IMR-90 (cell line): Measurements from ENCODE around the gene CNGA1. TPM values are rescaled to one million over a fixed set of nuclear protein-coding genes. Genes with fewer than 3 reads are reported as not detected.

Experiments
- ATAC-seq: fragments of 200-7000 bp; cut with Tn5 transposase; 2 replicates; pipeline ENCODE4 v1.9.1; 2020; ENCODE audit warnings: low read depth, mild to moderate bottlenecking, moderate library complexity
- BruUV-seq: library from RNA; stranded (reverse); fragments of 400-500 nt; replicated peaks from 2 replicates; lab custom pipeline; 2021; lab: Mats Ljungman, UMichigan
- CTCF ChIA-PET: fragments of 300-600 bp; formaldehyde crosslinking; extraction: SDS; loops from one replicate; lab custom pipeline; 2021; ENCODE audit warnings: antibody characterized with exemption; lab: Yijun Ruan, JAX
- POLR2A ChIA-PET: fragments of 300-600 bp; sonication (Branson Sonifier 250); formaldehyde crosslinking; loops from one replicate; lab custom pipeline; 2022; ENCODE audit warnings: antibody characterized with exemption; ENCODE audit not compliant: unreplicated experiment; lab: Charles Lee
- DNase-seq: peaks from one replicate; pipeline ENCODE4 v3.0.0; 2013
- H2AFZ ChIP-seq: replicated peaks from 2 replicates; pipeline ENCODE3; 2013; ENCODE audit warnings: low read length, mild to moderate bottlenecking; ENCODE audit not compliant: poor library complexity
- H2AK5ac ChIP-seq: 2 replicates; pipeline ENCODE4 v1.6.1; 2013; ENCODE audit warnings: low read depth, low read length, inconsistent platforms
- H2AK9ac ChIP-seq: replicated peaks from 2 replicates; pipeline ENCODE3; 2013; ENCODE audit warnings: mild to moderate bottlenecking, low read depth, low read length, moderate library complexity; ENCODE audit not compliant: poor library complexity
- H2BK120ac ChIP-seq: 2 replicates; pipeline ENCODE4 v1.6.1; 2013; ENCODE audit warnings: low read depth, low read length, inconsistent platforms
- H2BK15ac ChIP-seq: 3 replicates; pipeline ENCODE4 v1.6.1; 2013; ENCODE audit warnings: low read depth, low read length, inconsistent platforms
- H2BK20ac ChIP-seq: 2 replicates; pipeline ENCODE4 v1.6.1; 2013; ENCODE audit warnings: low read depth, mild to moderate bottlenecking, inconsistent platforms, low read length, moderate library complexity
- H2BK5ac ChIP-seq: 2 replicates; pipeline ENCODE4 v1.6.1; 2013; ENCODE audit warnings: mild to moderate bottlenecking, low read depth, low read length, inconsistent platforms; ENCODE audit not compliant: poor library complexity, severe bottlenecking
- H3K14ac ChIP-seq: replicated peaks from 2 replicates; pipeline ENCODE4 v1.6.1; 2013; ENCODE audit warnings: low read depth, low read length, inconsistent platforms
- H3K18ac ChIP-seq: 2 replicates; pipeline ENCODE4 v1.6.1; 2013; ENCODE audit warnings: low read depth, low read length, control low read depth
- H3K23ac ChIP-seq: 2 replicates; pipeline ENCODE4 v1.6.1; 2013; ENCODE audit warnings: low read depth, low read length, inconsistent platforms
- H3K27ac ChIP-seq: 2 replicates; pipeline ENCODE4 v1.5.1; 2013; ENCODE audit warnings: mild to moderate bottlenecking, control low read depth, low read length; ENCODE audit not compliant: insufficient read depth
- H3K27me3 ChIP-seq: 2 replicates; pipeline ENCODE4 v1.6.1; 2013; ENCODE audit warnings: low read length; ENCODE audit not compliant: control insufficient read depth, insufficient read depth
- H3K36me3 ChIP-seq: 2 replicates; pipeline ENCODE4 v1.6.1; 2013; ENCODE audit warnings: low read length, mixed read lengths; ENCODE audit not compliant: control insufficient read depth, insufficient read depth
- H3K4ac ChIP-seq: 2 replicates; pipeline ENCODE4 v1.6.1; 2013; ENCODE audit warnings: low read depth, low read length, inconsistent platforms
- H3K4me1 ChIP-seq: 2 replicates; pipeline ENCODE4 v1.6.1; 2013; ENCODE audit warnings: low read length, mixed read lengths; ENCODE audit not compliant: control insufficient read depth, insufficient read depth
- H3K4me2 ChIP-seq: 2 replicates; pipeline ENCODE4 v1.6.1; 2013; ENCODE audit warnings: low read depth, mild to moderate bottlenecking, control low read depth, low read length, moderate library complexity
- H3K4me3 ChIP-seq: 2 replicates; pipeline ENCODE4 v1.5.1; 2013; ENCODE audit warnings: low read depth, mild to moderate bottlenecking, control low read depth, low read length, moderate library complexity; ENCODE audit not compliant: insufficient read depth
- H3K56ac ChIP-seq: 2 replicates; pipeline ENCODE4 v1.6.1; 2013; ENCODE audit warnings: low read length, inconsistent platforms; ENCODE audit not compliant: insufficient read depth; ENCODE audit errors: extremely low read depth
- H3K79me1 ChIP-seq, 2 experiments: 2 replicates each; pipeline ENCODE4 v1.6.1; 2013; ENCODE audit warnings: low read length in 2 of 2, inconsistent platforms in 1 of 2, low read depth in 1 of 2
- H3K9ac ChIP-seq: 2 replicates; pipeline ENCODE4 v1.6.1; 2013; ENCODE audit warnings: low read depth, low read length, control low read depth
- H3K9me1 ChIP-seq: 2 replicates; pipeline ENCODE4 v1.6.1; 2013; ENCODE audit warnings: low read length, inconsistent platforms; ENCODE audit not compliant: insufficient read depth
- H3K9me3 ChIP-seq: 2 replicates; pipeline ENCODE4 v1.6.1; 2013; ENCODE audit warnings: low read length; ENCODE audit not compliant: control insufficient read depth, insufficient read depth
- H4K20me1 ChIP-seq: 2 replicates; pipeline ENCODE4 v1.6.1; 2013; ENCODE audit warnings: low read length, inconsistent platforms; ENCODE audit not compliant: insufficient read depth
- H4K5ac ChIP-seq: 2 replicates; pipeline ENCODE4 v1.6.1; 2013; ENCODE audit warnings: mild to moderate bottlenecking, low read depth, low read length, control low read depth
- H4K8ac ChIP-seq, 2 experiments: 2 replicates each; pipeline ENCODE4 v1.6.1; 2013; ENCODE audit warnings: low read depth in 2 of 2, low read length in 2 of 2, control low read depth in 1 of 2, inconsistent platforms in 1 of 2
- H4K91ac ChIP-seq: 2 replicates; pipeline ENCODE4 v1.6.1; 2013; ENCODE audit warnings: low read depth, low read length, inconsistent platforms; ENCODE audit not compliant: insufficient read depth
- BHLHE40 ChIP-seq: fragments of 150-350 bp; IDR thresholded peaks from 2 replicates; pipeline ENCODE4 v1.6.1; 2016; ENCODE audit warnings: mild to moderate bottlenecking, low read depth, low read length
- CEBPB ChIP-seq: IDR thresholded peaks from 2 replicates; pipeline ENCODE4 v1.6.1; 2012; ENCODE audit warnings: low read depth, low read length, improper control_type of control experiment
- CHD1 ChIP-seq: IDR thresholded peaks from 2 replicates; pipeline ENCODE4 v1.6.1; 2012; ENCODE audit warnings: low read depth, low read length, improper control_type of control experiment
- ELK1 ChIP-seq: fragments of 150-350 bp; IDR thresholded peaks from 2 replicates; pipeline ENCODE4 v1.6.1; 2016; ENCODE audit warnings: low read depth, mild to moderate bottlenecking, low read length, moderate library complexity, borderline replicate concordance
- FOS ChIP-seq: fragments of 150-350 bp; IDR thresholded peaks from 2 replicates; pipeline ENCODE4 v1.6.1; 2016; ENCODE audit warnings: low read depth, low read length
- MAFK ChIP-seq: IDR thresholded peaks from 2 replicates; pipeline ENCODE4 v1.6.1; 2012; ENCODE audit warnings: low read depth, low read length, improper control_type of control experiment
- MAZ ChIP-seq: IDR thresholded peaks from 2 replicates; pipeline ENCODE4 v1.6.1; 2012; ENCODE audit warnings: low read depth, mild to moderate bottlenecking, low read length, improper control_type of control experiment, moderate library complexity, borderline replicate concordance
- MXI1 ChIP-seq: IDR thresholded peaks from 2 replicates; pipeline ENCODE4 v1.6.1; 2012; ENCODE audit warnings: low read depth, mild to moderate bottlenecking, low read length, moderate library complexity, borderline replicate concordance
- NFE2L2 ChIP-seq: fragments of 150-350 bp; IDR thresholded peaks from 2 replicates; pipeline ENCODE4 v1.6.1; 2016; ENCODE audit warnings: low read depth, mild to moderate bottlenecking, low read length
- POLR2A ChIP-seq: IDR thresholded peaks from 2 replicates; pipeline ENCODE4 v1.6.1; 2012; ENCODE audit warnings: mild to moderate bottlenecking, low read depth, low read length
- RAD21 ChIP-seq: IDR thresholded peaks from 2 replicates; pipeline ENCODE4 v1.6.1; 2012; ENCODE audit warnings: low read length, improper control_type of control experiment
- RFX5 ChIP-seq: IDR thresholded peaks from 2 replicates; pipeline ENCODE4 v1.8.0; 2012; ENCODE audit warnings: low read depth, mild to moderate bottlenecking, low read length, moderate library complexity
- SMC3 ChIP-seq: fragments of 150-350 bp; IDR thresholded peaks from 2 replicates; pipeline ENCODE4 v1.6.1; 2016; ENCODE audit warnings: low read depth, mild to moderate bottlenecking, antibody characterized with exemption, low read length, moderate library complexity
- USF2 ChIP-seq: fragments of 150-350 bp; IDR thresholded peaks from 2 replicates; pipeline ENCODE4 v1.6.1; 2017; ENCODE audit warnings: mild to moderate bottlenecking, antibody characterized with exemption, low read length, low read depth
- WGBS, 2 experiments: methylation state at CpG; one replicate each; pipeline versions ENCODE4 v1.1.5 to v1.1.7; 2013; ENCODE audit warnings: missing lambda C conversion rate in 2 of 2; ENCODE audit not compliant: insufficient read length in 1 of 2; ENCODE audit errors: extremely low coverage in 2 of 2; 5-methylcytosine and 5-hydroxymethylcytosine counted together
- dilution Hi-C: fragments of 300-500 bp; cut with HindIII; formaldehyde crosslinking; loops from one replicate; pipeline ENCODE4 v1.14.3; 2018; ENCODE audit warnings: low sequenced_read_pairs; ENCODE audit not compliant: unreplicated experiment
- in situ Hi-C: fragments of 300-500 bp; cut with MboI; formaldehyde crosslinking; loops from 3 replicates; pipeline ENCODE4 v1.14.3; 2019; ENCODE audit warnings: low sequenced_read_pairs, inconsistent platforms, mixed read lengths
- intact Hi-C: fragments of 100-400 bp; cut with micrococcal nuclease; formaldehyde crosslinking; loops from 2 replicates; pipeline ENCODE4 v1.10.0; 2022
- polyA plus RNA-seq, 3 experiments: library from polyadenylated mRNA; depleted of rRNA; stranded (reverse); fragments of >200 nt; gene quantifications; 2 replicates each; pipeline ENCODE4 v1.2.3, GENCODE V29; 2012; ENCODE audit warnings: low replicate concordance in 1 of 3
- total RNA-seq: library from RNA; depleted of rRNA; stranded (reverse); fragments of >200 nt; gene quantifications from 2 replicates; pipeline ENCODE4 v1.2.3, GENCODE V29; 2012
- TF ChIP-seq, protein P1 (sequence below): conservative IDR thresholded peaks from 2 replicates; pipeline ENCODE4 v1.5.1; 2012; ENCODE audit warnings: mild to moderate bottlenecking, low read depth, low read length, improper control_type of control experiment

Gene CNGA1
- total and polyA plus RNA-seq, 2 of the 4 experiments (the other 2 are of a cell fraction) = not detected

DNA sequence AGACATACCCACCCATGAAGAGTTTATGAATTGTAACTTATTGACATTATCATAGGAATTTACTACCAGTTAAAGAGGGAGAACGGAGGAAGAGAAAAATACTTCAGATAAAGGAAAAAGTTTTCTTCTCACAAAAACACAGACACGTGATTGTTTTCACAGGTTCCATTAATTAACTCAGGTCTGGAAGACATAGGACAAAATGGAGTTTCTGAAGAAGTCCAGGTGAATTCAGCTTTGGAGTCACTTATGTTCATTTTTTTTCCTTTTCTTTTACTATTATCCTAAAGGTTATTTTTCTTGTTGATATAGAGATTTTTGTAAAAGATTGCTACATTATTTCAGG is 20.6 kb upstream of the CNGA1 start:
- Histone ChIP-seq H3K27ac (no peak overlapping the region), H3K56ac (no peak overlapping the region), H3K4me1 (no peaks in the 10 kb centered on the region), H2AK9ac (no peak overlapping the region), H2BK5ac (no peak overlapping the region), H2AFZ (no peak overlapping the region), H4K8ac (no peak overlapping the region), H3K9me1 (no peaks in the 10 kb centered on the region), H3K9me3 (no peaks in the 10 kb centered on the region), H2BK120ac (no peak overlapping the region), H3K27me3 (no peaks in the 10 kb centered on the region), H2BK15ac (no peak overlapping the region), H3K4me2 (no peak overlapping the region), H2AK5ac (no peak overlapping the region), H3K36me3 (no peaks in the 10 kb centered on the region), H4K5ac (no peak overlapping the region), H3K18ac (no peak overlapping the region), H3K79me1 (no peaks in the 10 kb centered on the region), H3K4ac (no peak overlapping the region), H3K9ac (no peak overlapping the region), H3K14ac (no peak overlapping the region), H4K91ac (no peak overlapping the region), H3K4me3 (no peak overlapping the region), H2BK20ac (no peak overlapping the region), H3K23ac (no peak overlapping the region), H4K20me1 (no peaks in the 10 kb centered on the region)
- CTCF ChIA-PET = no interaction called here
- ATAC-seq (no peak), DNase-seq (no peak)
- TF ChIP-seq CHD1 (no peak), ELK1 (no peak), RAD21 (no peak), USF2 (no peak), NFE2L2 (no peak), RFX5 (no peak), MAFK (no peak), SMC3 (no peak), MAZ (no peak), BHLHE40 (no peak), CEBPB (no peak), FOS (no peak), POLR2A (no peak), MXI1 (no peak)
- TF ChIP-seq, protein P1, sequence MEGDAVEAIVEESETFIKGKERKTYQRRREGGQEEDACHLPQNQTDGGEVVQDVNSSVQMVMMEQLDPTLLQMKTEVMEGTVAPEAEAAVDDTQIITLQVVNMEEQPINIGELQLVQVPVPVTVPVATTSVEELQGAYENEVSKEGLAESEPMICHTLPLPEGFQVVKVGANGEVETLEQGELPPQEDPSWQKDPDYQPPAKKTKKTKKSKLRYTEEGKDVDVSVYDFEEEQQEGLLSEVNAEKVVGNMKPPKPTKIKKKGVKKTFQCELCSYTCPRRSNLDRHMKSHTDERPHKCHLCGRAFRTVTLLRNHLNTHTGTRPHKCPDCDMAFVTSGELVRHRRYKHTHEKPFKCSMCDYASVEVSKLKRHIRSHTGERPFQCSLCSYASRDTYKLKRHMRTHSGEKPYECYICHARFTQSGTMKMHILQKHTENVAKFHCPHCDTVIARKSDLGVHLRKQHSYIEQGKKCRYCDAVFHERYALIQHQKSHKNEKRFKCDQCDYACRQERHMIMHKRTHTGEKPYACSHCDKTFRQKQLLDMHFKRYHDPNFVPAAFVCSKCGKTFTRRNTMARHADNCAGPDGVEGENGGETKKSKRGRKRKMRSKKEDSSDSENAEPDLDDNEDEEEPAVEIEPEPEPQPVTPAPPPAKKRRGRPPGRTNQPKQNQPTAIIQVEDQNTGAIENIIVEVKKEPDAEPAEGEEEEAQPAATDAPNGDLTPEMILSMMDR = no peak
- BruUV-seq = no TSS peak
- in situ Hi-C loops = no loop called here
- POLR2A ChIA-PET = no interaction called here
- intact Hi-C loops = loop anchor here (5.0 kb wide), 1 partner anchor 45 kb away; no protein-coding TSS in a partner anchor
- no CpG with 5 or more reads among the region's 2 CpGs for WGBS, 2 experiments
- dilution Hi-C loops = no loop called here
